Activated CD4-positive, CD25-positive, alpha-beta regulatory T cell treated with anti-CD3 and anti-CD28 coated beads, Interleukin-2, amount 50 U/mL, for 72 hours (primary cell): ENCODE results near the gene VASP.

ENCODE experiments used
- DNase-seq: peaks from one replicate; pipeline ENCODE4 v3.0.0; 2021

The VASP gene

DNA sequence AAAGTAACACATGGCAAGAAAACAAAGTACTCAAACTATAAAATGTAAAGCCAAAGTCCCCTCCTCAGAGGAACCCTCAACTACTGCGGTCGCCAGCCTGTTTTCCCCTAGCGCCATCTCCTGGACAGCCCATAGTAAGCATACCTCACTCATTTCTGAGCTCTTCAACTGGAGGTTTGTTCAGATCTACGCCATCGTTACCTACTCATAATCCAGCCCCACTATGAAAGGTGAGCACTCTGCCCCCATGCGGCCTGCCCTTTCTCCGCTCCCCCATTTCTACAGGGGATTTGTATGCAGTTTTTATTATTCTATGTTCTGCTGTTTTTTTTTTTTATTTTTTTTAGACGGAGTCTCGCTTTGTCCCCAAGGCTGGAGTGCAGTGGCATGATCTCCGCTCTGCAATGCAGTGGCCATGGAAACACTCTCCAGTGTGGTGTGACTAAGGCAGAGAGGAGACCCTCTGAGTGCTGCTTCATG, 51.2 kb downstream of the VASP start:
- DNase-seq = peak; percentile 47

DNA sequence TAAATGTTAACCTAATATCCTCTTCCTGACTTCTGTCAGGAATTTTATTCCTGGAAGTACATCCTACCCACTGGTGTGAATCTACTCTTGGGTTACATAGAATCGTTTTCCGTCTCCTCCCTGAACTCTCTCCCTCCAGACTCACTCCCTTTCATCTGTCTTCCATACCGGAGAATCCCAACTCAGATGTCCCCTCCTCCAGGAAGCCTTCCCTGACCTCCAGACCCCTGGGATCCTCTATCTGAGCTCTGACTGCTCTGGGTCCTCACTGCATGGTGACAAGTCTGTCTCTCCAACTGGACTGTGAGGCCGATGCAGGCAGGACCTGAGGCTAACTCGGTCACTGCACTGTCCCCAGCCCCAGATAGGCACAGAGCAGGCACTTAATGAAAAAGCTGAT, 52.8 kb downstream of the VASP start:
- DNase-seq = no peak

DNA sequence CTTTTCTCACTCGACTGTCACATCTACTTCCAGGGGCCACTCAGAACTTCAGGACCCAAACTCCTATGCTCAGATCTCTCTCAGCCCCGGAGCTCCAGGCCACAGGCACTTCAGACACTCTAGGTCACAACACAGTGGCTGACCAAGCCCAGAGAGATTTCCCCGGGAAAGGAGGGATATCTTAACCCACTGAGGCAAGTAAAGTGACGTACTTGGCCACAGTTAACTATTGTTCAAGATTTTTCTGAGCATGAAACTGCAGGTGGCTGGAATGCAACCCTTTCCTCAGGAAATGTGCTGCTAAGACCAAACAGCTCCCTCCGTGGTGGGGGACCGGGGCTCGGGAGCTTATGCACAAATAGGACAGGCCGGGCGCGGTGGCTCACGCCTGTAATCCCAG, 53.4 kb downstream of the VASP start:
- DNase-seq = no peak

DNA sequence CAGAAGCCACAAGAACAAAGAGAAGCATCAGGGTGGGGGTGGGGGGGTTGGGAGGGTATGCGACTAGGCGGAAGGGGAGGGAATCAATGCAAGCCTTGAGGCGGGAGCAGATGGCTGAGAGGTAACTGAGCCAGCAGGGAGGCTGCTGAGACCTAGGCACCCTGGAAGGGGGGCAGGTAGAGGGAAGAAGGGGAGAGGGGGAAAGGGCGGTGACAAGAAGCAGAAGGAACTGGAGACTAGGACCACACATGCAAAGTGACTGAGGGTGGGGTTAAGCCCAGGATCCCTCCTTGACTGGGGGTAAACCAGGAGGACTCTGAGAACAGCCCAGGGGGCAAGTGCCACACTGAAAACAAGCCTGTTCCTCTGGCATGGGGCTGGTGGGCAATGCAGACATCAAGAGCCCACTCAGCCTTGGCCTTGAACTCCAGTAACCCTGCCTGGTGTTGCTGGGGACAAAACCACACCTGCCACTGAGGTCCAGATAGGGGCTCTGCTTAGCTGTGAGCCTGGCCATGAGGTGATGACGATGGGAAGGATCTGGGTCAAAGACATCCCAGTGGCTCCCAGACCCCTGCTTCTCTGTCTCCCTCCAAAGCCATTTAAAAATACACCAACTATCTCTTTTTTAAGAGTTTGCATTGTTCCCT, 57.0 kb downstream of the VASP start:
- no peak for DNase-seq

DNA sequence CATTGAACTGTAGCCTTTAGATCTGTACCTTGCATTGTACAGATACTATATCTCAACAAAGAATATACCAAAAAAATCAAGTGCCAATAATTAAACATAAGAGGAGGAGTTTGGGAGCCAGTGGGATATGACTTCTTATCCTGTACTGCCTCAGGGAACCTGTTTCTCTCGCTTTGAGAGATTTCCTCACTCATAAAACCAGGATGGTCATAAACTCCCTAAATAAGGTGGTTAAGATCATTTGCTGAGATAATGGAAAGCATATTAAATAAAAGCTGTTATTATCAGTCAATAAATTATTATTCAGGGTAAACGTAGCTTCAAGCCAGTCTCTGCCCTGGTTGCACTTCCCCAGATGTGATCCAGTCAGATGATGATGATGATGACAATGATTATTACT, 60.3 kb downstream of the VASP start:
- no peak for DNase-seq

DNA sequence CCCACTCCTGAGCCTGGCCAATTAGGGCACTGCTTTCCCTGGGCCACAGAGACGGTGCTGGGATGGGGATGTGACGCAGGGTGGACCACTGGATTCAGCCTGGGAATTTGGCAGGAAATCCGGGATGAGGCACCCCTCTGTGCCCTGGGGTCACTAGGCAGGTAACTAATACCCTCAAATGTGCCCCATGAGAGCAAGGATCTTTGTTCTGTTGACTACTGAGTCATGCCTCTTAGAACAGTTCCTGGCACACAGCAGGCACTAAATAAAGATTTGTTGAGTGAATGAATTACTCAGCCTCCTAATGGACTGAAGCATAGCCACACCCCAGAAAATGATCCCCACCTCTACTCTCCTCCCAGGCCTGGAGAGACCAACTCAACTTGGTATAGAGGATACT, 61.5 kb downstream of the VASP start:
- no peak for DNase-seq

DNA sequence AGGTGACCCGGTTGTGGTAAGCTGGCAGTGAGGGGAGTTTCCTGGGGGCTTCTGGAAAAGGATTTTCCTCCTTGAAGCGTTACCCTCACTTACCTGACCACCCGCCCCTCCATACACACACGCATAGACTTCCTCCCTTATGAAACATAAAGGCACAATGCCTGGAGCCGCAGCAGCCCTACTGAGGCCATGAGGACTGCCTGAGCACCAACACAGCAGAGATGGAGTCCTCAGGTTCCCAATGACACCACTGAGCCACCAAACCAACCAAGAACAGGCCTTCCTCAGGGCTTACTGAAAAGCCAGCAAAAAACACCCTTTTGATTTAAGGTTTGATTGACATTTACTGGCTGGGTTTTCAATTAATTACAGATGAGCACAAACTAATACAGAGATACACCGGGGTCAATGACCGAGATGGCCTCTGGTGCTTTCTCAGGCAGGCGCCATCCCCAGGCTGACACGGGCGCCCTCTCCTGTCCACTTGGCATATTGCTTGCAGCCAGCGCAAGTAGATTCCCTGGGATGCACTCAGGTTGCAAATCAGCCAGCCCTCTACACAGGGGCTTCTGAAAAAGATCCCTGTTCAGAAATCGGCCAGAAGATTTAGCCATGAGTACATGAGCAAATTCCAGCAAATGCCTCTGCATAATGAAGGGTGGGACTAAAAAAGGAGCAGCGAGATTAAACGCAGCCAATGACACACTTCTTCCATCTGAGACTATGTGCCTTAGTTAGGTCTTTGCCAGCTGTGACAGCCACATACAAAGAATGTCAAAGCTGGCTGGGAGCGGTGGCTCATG, 62.5 kb downstream of the VASP start:
- DNase-seq = peak; percentile 64

DNA sequence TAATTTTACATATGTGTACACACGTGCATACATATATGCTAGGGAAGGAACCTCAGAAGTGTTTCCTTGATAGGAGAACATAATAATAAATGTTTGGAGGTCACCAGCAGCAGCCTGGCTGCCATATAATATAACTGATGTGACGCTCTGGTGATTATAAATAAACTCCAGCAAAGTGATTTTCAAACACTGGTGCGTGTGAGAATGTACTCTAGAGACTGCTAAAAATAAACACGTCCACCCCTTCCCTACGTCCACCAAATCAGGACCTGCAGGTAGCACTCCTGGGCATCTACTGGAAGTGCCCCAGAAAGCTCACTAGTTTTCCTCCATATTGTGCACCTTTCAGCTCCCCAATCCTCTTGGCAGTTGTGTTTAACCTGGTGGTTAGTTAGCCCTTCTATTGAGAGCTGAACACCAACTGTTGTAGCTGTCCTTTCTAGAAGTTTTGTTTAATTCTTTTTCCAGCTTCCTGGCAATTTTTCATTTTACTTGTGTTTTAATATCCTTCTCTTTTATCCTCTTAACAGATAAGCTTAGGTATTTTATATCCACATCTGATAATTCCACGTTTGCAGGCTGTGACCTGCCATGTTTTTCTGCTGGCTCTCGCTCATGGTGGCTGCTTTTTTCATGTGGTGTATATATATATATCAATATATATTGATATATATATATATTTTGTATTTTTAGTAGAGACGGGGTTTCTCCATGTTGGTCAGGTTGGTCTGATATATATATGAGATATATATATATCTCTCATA, 64.4 kb downstream of the VASP start:
- no peak for DNase-seq

DNA sequence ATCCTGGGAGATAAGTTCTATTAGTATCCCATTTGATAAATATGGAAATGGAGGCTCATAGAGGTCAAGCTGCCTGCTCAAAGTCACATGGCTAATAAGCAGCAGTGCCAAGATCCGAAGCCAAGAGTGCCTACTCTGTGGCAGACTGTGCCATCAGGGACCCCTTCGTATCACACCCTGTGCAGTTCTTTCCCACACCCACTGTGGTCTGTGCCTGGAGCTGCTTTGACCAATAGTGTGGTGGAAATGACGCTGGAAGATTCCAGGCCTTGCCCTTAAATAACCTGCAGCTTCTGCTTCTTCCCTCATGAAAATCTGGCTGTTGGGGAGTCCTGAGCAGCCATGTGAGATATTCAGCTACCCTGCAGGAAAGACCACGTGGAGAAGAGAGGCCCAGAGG, 67.2 kb downstream of the VASP start:
- no peak for DNase-seq

DNA sequence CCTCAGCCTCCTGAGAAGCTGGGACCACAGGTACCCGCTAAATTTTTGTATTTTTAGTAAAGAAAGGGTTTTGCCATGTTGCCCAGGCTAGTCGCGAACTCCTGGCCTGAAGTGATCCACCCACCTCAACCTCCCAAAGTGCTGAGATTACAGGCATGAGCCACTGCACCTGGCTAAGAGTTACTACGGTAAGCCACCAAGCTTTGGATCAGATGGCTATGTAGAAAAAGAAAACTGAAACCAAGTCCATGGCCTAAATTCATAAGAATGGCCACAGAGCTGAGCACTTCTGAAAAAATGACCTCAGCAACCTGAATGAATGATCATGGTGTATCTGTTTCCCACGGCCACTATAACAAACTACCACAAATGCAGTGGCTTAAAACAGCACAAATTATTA, 67.9 kb downstream of the VASP start:
- DNase-seq = no peak
